Smooth muscle cell (in vitro differentiated cells): ENCODE results near the gene SPRY4. TPM values are rescaled to one million over a fixed set of nuclear protein-coding genes. Genes with fewer than 3 reads are reported as not detected.
"Not testable (repeated sequence)": the region's sequence is repeated elsewhere in the genome, so short reads cannot be mapped to it uniquely, and the experiment has no call there.

Experiments used
- DNase-seq: peaks from one replicate; lab custom pipeline; 2025; ENCODE audit not compliant: unreplicated experiment; lab: John Stamatoyannopoulos, UW
- H2AFZ ChIP-seq: fragments of 200-600 bp; sonication (generic); 2 replicates; pipeline ENCODE4 v1.6.0; 2016; ENCODE audit warnings: antibody characterized with exemption, low read depth, mild to moderate bottlenecking
- H3F3A ChIP-seq: fragments of 200-600 bp; sonication (generic); 2 replicates; pipeline ENCODE4 v1.6.0; 2017; ENCODE audit warnings: antibody characterized with exemption, low read depth
- H3K27ac ChIP-seq: fragments of 200-600 bp; sonication (generic); 2 replicates; pipeline ENCODE4 v1.5.1; 2016; ENCODE audit warnings: low read depth, mild to moderate bottlenecking
- H3K27me3 ChIP-seq: fragments of 200-600 bp; sonication (generic); 2 replicates; pipeline ENCODE4 v1.6.1; 2016; ENCODE audit warnings: low read depth, mild to moderate bottlenecking
- H3K36me3 ChIP-seq: fragments of 200-600 bp; sonication (generic); 2 replicates; pipeline ENCODE4 v1.5.1; 2016; ENCODE audit warnings: low read depth
- H3K4me1 ChIP-seq: fragments of 200-600 bp; sonication (generic); 2 replicates; pipeline ENCODE4 v1.5.1; 2016; ENCODE audit warnings: low read depth
- H3K4me2 ChIP-seq: fragments of 200-600 bp; sonication (generic); 2 replicates; pipeline ENCODE4 v1.6.0; 2016; ENCODE audit warnings: mild to moderate bottlenecking
- H3K4me3 ChIP-seq: fragments of 200-600 bp; sonication (generic); 2 replicates; pipeline ENCODE4 v1.5.1; 2016; ENCODE audit warnings: mild to moderate bottlenecking
- H3K79me2 ChIP-seq: fragments of 200-600 bp; sonication (generic); 2 replicates; pipeline ENCODE4 v1.6.0; 2016; ENCODE audit warnings: low read depth, mild to moderate bottlenecking
- H3K9ac ChIP-seq: fragments of 200-600 bp; sonication (generic); 2 replicates; pipeline ENCODE4 v1.6.0; 2016; ENCODE audit warnings: low read depth
- H3K9me3 ChIP-seq: fragments of 200-600 bp; sonication (generic); replicated peaks from 2 replicates; pipeline ENCODE4 v1.5.1; 2016; ENCODE audit warnings: low read depth
- H4K20me1 ChIP-seq: fragments of 200-600 bp; sonication (generic); 2 replicates; pipeline ENCODE4 v1.6.0; 2016; ENCODE audit warnings: low read depth
- CTCF ChIP-seq: fragments of 200-600 bp; sonication (generic); IDR thresholded peaks from 2 replicates; pipeline ENCODE4 v1.5.1; 2017; ENCODE audit warnings: borderline replicate concordance, mild to moderate bottlenecking, antibody characterized with exemption; ENCODE audit not compliant: insufficient read depth, poor library complexity, severe bottlenecking
- WGBS: methylation state at CpG from one replicate; pipeline ENCODE4 v1.1.7; 2016; ENCODE audit warnings: low lambda C conversion rate; 5-methylcytosine and 5-hydroxymethylcytosine counted together
- polyA plus RNA-seq: library from polyadenylated mRNA; unstranded; fragments of >200 nt; fragmentation: Nextera tagmentation; extraction: Ambion mirVana; gene quantifications from 2 replicates; pipeline ENCODE4 v1.2.1, GENCODE V29; 2016
- total RNA-seq: library from RNA; depleted of rRNA; stranded (reverse); fragments of >200 nt; gene quantifications from 2 replicates; pipeline ENCODE4 v1.2.3, GENCODE V29; 2014

SPRY4 gene
- total and polyA plus RNA-seq, 2 experiments from 2014 or later, result 49.3 to 74.2 TPM

DNA sequence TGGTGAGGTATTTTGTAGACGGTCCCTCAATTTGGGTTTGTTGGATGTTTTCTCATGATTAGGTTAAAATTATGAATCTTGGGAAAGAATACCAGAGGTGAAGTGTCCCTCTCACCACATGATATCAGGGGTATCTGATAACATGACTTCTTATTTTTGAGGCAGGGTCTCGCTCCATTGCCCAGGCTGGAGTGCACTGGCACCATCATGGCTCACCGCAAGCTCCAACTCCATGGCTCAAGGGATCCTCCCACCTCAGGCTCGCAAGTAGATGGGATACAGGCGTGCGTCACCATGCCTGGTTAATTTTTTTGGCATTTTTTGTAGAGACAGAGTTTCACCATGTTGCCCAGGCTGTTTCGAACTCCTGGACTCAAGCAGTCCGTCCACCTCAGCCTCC is 24.1 kb downstream of the SPRY4 start:
- H3K27ac ChIP-seq, result no peak overlapping the region
- H3K79me2 ChIP-seq, result peaks cover 39% of the 10 kb centered on the region
- H3K4me2 ChIP-seq, result no peak overlapping the region
- no peaks in the 10 kb centered on the region for H3K9me3 ChIP-seq
- no peak for DNase-seq
- H3K4me1 ChIP-seq, result peaks cover 5% of the 10 kb centered on the region
- no peaks in the 10 kb centered on the region for H3K27me3 ChIP-seq
- H3F3A ChIP-seq, result peaks cover 14% of the 10 kb centered on the region
- 98% methylated on average over 8 of the region's 8 CpGs for WGBS
- TF ChIP-seq CTCF, result no peak
- H3K36me3 ChIP-seq, result no peaks in the 10 kb centered on the region
- no peak overlapping the region for H2AFZ ChIP-seq
- peaks cover 53% of the 10 kb centered on the region for H4K20me1 ChIP-seq
- no peak overlapping the region for H3K9ac ChIP-seq
- H3K4me3 ChIP-seq, result no peak overlapping the region

DNA sequence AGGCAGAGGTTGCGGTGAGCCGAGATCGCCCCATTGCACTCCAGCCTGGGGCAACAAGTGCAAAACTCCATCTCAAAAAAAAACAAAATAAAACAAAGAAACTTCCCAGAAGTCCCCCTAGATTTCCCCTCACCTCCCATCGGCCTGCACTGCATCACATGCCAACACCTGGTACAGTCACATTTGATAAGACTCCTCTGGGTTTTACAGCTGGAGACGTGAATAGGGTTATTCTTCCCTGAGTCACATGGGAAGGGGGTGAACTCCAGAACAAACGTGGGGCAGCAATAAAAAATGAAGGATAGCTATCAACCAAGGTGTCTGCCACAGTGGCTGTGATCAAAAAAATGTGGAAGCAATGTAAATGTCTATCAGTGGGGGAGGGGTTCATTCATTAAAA is 26.0 kb downstream of the SPRY4 start:
- H3K9me3 ChIP-seq, result no peaks in the 10 kb centered on the region
- H3K4me1 ChIP-seq, result peaks cover 10% of the 10 kb centered on the region
- peaks cover 34% of the 10 kb centered on the region for H4K20me1 ChIP-seq
- H3K4me3 ChIP-seq, result no peak overlapping the region
- H3K9ac ChIP-seq, result no peak overlapping the region
- peaks cover 39% of the 10 kb centered on the region for H3K79me2 ChIP-seq
- H2AFZ ChIP-seq, result no peak overlapping the region
- no peak overlapping the region for H3K27ac ChIP-seq
- H3F3A ChIP-seq, result peaks cover 12% of the 10 kb centered on the region
- no peaks in the 10 kb centered on the region for H3K27me3 ChIP-seq
- H3K4me2 ChIP-seq, result no peak overlapping the region
- no peak for TF ChIP-seq CTCF
- H3K36me3 ChIP-seq, result no peaks in the 10 kb centered on the region
- WGBS, result 76% methylated on average over 6 of the region's 6 CpGs
- DNase-seq, result no peak

- peak overlapping the region; percentile 32 for H3K4me2 ChIP-seq
- not testable (repeated sequence) for H3K9ac ChIP-seq, H3K9me3 ChIP-seq
Observed at GRCh38 chr5:142297786-142298185, 27.0 kb downstream of the SPRY4 start.

DNA sequence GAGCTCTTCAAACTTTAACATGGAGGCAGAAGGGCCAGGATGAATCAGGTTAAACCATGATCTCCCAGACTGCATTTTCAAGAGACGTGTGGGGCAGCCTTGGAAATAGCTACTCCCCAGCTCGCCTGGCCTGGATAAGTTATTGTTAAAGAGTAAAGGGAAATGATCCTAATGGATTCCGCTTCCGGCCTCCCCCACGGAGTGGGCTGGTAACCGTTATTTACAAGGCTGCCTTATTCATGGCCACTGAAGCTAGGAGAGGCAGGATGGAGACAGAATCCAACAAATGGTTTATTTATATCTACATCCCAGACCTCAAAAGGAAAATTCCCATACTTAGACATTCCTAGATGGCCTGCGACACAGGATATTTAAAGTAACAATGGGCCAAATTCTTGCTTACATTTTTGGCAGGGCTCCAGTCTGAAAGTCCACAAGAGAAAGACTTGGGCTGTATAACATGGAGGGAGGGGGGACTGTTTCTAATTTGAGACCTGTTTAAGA is 27.9 kb downstream of the SPRY4 start:
- H3K27ac ChIP-seq, result peak overlapping the region; percentile 76

More at GRCh38 chr5:142297786-142298185, 27.0 kb downstream of the SPRY4 start:
- H2AFZ ChIP-seq, H3K4me3 ChIP-seq, H3K27me3 ChIP-seq, DNase-seq, H3K36me3 ChIP-seq: not testable (repeated sequence)
- Histone ChIP-seq H3K79me2 (peaks cover 35% of the 10 kb centered on the region), H4K20me1 (peaks cover 25% of the 10 kb centered on the region), H3K27ac (peak overlapping the region; percentile 76), H3F3A (peaks cover 12% of the 10 kb centered on the region), H3K4me1 (peaks cover 10% of the 10 kb centered on the region)
- WGBS, result 98% methylated on average over 5 of the region's 5 CpGs

More for the DNA sequence above, 27.9 kb downstream of the SPRY4 start:
- Histone ChIP-seq H3K4me2 (peak overlapping the region; percentile 32), H4K20me1 (peaks cover 17% of the 10 kb centered on the region), H3K79me2 (peaks cover 33% of the 10 kb centered on the region), H3K4me1 (peaks cover 10% of the 10 kb centered on the region), H3K36me3 (no peaks in the 10 kb centered on the region), H3K27me3 (no peaks in the 10 kb centered on the region), H3K4me3 (no peak overlapping the region), H2AFZ (no peak overlapping the region), H3F3A (peaks cover 12% of the 10 kb centered on the region), H3K9ac (no peak overlapping the region), H3K9me3 (no peaks in the 10 kb centered on the region)
- no peak for DNase-seq
- WGBS, result 30% methylated on average over 7 of the region's 7 CpGs
- TF ChIP-seq CTCF, result no peak
